ENCODE data around the gene ATG2B. TPM values are rescaled to one million over a fixed set of nuclear protein-coding genes. Genes with fewer than 3 reads are reported as not detected.
A peak's percentile ranks its signal among the peaks of the same experiment; 100 is the strongest.

Gene ATG2B
- total RNA-seq, 1 donor from 2014 or later, result 14.1 TPM

DNA sequence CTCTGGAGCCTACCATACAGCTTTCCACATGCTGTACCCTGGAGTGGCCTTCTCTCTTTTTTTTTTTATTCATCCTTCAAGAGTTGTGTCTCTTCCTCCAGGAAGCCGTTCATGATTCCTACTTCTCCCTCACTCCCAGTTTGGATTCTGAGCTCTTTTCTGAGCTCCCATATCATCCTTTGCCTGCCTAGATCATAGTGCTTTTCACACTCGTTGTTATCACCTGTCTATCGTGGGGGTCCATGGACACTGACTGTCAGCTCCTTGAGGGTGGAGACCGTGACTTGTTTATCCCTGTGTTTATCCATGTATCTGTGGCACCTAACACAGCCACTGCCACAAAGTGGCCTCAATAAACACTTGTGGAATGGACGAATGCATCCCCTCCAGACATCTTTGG lies 35.8 kb upstream of the ATG2B start:
- DNase-seq (ENCODE audit: low spot score), result no peak
- Mint-ChIP-seq H3K27ac (ENCODE audit: unreplicated experiment) (no peak overlapping the region), H3K36me3 (ENCODE audit: low read depth, unreplicated experiment) (no peaks in the 10 kb centered on the region), H3K9me3 (ENCODE audit: unreplicated experiment) (no peaks in the 10 kb centered on the region), H3K4me1 (ENCODE audit: unreplicated experiment) (peaks cover 9% of the 10 kb centered on the region), H3K4me3 (ENCODE audit: unreplicated experiment) (no peak overlapping the region), H3K27me3 (ENCODE audit: unreplicated experiment) (peaks cover 3% of the 10 kb centered on the region)
- TF ChIP-seq, protein P1, sequence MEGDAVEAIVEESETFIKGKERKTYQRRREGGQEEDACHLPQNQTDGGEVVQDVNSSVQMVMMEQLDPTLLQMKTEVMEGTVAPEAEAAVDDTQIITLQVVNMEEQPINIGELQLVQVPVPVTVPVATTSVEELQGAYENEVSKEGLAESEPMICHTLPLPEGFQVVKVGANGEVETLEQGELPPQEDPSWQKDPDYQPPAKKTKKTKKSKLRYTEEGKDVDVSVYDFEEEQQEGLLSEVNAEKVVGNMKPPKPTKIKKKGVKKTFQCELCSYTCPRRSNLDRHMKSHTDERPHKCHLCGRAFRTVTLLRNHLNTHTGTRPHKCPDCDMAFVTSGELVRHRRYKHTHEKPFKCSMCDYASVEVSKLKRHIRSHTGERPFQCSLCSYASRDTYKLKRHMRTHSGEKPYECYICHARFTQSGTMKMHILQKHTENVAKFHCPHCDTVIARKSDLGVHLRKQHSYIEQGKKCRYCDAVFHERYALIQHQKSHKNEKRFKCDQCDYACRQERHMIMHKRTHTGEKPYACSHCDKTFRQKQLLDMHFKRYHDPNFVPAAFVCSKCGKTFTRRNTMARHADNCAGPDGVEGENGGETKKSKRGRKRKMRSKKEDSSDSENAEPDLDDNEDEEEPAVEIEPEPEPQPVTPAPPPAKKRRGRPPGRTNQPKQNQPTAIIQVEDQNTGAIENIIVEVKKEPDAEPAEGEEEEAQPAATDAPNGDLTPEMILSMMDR (IDR thresholded peaks at IDR 0.05; ENCODE audit: unreplicated experiment), result no peak

DNA sequence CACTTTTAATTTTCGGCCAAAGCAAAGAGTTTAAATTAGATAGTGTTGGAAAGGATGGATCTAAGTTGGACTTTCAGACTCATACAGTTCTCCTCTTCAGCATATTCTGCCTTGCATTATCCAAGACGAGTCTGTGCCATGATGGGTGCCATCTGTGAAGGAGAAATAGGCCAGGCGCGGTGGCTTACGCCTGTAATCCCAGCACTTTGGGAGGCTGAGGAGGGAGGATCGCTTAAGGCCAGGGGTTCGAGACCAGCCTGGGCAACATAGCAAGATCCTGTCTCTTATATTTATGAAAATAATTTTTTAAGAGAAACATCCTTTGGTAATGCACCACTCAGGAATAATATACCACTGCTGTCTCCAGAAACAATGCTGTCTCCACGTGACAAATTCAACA lies 35.3 kb upstream of the ATG2B start:
- TF ChIP-seq, protein P1 (IDR thresholded peaks at IDR 0.05; ENCODE audit: unreplicated experiment), result no peak
- no peak for DNase-seq (ENCODE audit: low spot score)
- peaks cover 3% of the 10 kb centered on the region for H3K27me3 Mint-ChIP-seq (ENCODE audit: unreplicated experiment)

DNA sequence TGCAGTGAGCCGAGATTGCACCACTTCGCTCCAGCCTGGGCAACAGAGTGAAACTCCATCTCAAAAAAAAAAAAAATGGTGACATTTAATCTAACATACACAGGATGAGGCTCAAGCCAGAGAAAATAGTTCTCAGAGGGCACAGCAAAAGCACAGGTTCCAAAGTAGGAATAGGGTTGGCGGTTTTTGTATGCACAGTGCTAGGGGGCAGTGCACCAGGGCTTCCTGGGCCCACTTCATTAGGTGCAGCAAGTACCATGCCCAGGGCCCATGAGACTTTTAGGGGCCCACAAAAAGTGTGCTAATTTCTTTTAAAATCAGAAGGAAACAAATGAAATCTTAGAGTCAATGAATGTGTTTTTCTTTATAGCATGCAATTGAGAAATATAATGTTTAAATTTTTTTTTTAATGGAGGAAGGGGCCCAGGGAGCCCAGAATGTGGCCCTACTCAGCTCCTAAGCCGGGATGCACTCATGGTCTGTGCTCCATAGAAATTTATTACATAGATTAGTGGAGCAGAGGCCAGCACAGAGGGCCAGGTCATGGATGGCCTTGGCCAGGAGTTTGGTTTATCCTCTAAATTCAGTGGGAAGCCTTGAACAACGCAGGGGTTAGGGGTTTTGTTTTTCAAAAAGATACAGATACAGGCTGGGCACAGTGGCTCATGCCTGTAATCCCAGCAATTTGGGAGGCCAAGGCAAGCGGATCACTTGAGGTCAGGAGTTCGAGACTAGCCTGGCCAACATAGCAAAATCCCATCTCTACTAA lies 31.1 kb upstream of the ATG2B start:
- H3K4me3 Mint-ChIP-seq (ENCODE audit: unreplicated experiment), result no peak overlapping the region
- no peaks in the 10 kb centered on the region for H3K9me3 Mint-ChIP-seq (ENCODE audit: unreplicated experiment)
- H3K4me1 Mint-ChIP-seq (ENCODE audit: unreplicated experiment), result peaks cover 6% of the 10 kb centered on the region
- TF ChIP-seq, protein P1 (IDR thresholded peaks at IDR 0.05; ENCODE audit: unreplicated experiment), result no peak
- peaks cover 2% of the 10 kb centered on the region for H3K27me3 Mint-ChIP-seq (ENCODE audit: unreplicated experiment)
- no peak overlapping the region for H3K27ac Mint-ChIP-seq (ENCODE audit: unreplicated experiment)
- H3K36me3 Mint-ChIP-seq (ENCODE audit: low read depth, unreplicated experiment), result no peaks in the 10 kb centered on the region
- DNase-seq (ENCODE audit: low spot score), result no peak

More for the DNA sequence above, 35.3 kb upstream of the ATG2B start:
- no peaks in the 10 kb centered on the region for H3K9me3 Mint-ChIP-seq (ENCODE audit: unreplicated experiment)
- H3K27ac Mint-ChIP-seq (ENCODE audit: unreplicated experiment), result no peak overlapping the region
- peaks cover 6% of the 10 kb centered on the region for H3K4me1 Mint-ChIP-seq (ENCODE audit: unreplicated experiment)
- H3K36me3 Mint-ChIP-seq (ENCODE audit: low read depth, unreplicated experiment), result no peaks in the 10 kb centered on the region
- no peak overlapping the region for H3K4me3 Mint-ChIP-seq (ENCODE audit: unreplicated experiment)

DNA sequence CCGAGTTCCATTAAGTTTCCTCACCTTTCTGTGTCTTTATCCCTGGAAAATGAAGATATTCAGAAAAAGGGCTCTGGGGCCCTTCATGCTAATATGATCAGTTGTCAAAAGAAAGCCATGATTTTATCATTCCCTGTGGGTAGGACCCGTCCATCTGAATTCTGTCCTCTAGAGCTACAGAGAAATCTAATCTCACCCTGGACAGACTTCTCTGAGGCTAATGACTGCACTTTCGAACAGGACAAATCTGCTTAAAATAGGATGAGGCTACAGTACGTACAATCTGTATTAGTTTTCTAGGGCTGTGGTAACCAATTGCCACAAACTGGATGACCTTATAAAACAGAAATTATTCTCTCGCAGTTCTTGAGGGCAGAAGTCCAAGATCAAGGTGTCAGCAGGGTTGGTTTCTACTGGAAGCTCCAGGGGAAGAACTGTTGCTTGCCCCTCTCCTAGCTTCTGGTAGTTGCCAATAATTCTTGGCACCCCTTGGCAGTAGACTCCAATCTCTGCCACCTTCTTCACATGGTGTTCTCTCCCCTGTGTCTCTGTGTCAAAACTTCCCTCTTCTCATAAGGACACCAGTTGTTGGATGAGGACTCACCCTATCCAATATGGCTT lies 30.0 kb upstream of the ATG2B start:
- Mint-ChIP-seq H3K27ac (ENCODE audit: unreplicated experiment) (no peak overlapping the region), H3K27me3 (ENCODE audit: unreplicated experiment) (peaks cover 2% of the 10 kb centered on the region), H3K4me3 (ENCODE audit: unreplicated experiment) (peak overlapping the region; percentile 83), H3K4me1 (ENCODE audit: unreplicated experiment) (peaks cover 6% of the 10 kb centered on the region), H3K36me3 (ENCODE audit: low read depth, unreplicated experiment) (no peaks in the 10 kb centered on the region), H3K9me3 (ENCODE audit: unreplicated experiment) (no peaks in the 10 kb centered on the region)
- TF ChIP-seq, protein P1 (IDR thresholded peaks at IDR 0.05; ENCODE audit: unreplicated experiment), result no peak
- DNase-seq (ENCODE audit: low spot score), result no peak
